Smooth muscle cell (in vitro differentiated cells): ENCODE measurements around the gene HELZ. TPM values are rescaled to one million over a fixed set of nuclear protein-coding genes. Genes with fewer than 3 reads are reported as not detected.
A peak's percentile ranks its signal among the peaks of the same experiment; 100 is the strongest.

Experiments used
- DNase-seq: peaks from one replicate; lab custom pipeline; 2025; ENCODE audit not compliant: unreplicated experiment; lab: John Stamatoyannopoulos, UW
- H2AFZ ChIP-seq: fragments of 200-600 bp; sonication (generic); 2 replicates; pipeline ENCODE4 v1.6.0; 2016; ENCODE audit warnings: antibody characterized with exemption, low read depth, mild to moderate bottlenecking
- H3F3A ChIP-seq: fragments of 200-600 bp; sonication (generic); 2 replicates; pipeline ENCODE4 v1.6.0; 2017; ENCODE audit warnings: antibody characterized with exemption, low read depth
- H3K27ac ChIP-seq: fragments of 200-600 bp; sonication (generic); 2 replicates; pipeline ENCODE4 v1.5.1; 2016; ENCODE audit warnings: low read depth, mild to moderate bottlenecking
- H3K27me3 ChIP-seq: fragments of 200-600 bp; sonication (generic); 2 replicates; pipeline ENCODE4 v1.6.1; 2016; ENCODE audit warnings: low read depth, mild to moderate bottlenecking
- H3K36me3 ChIP-seq: fragments of 200-600 bp; sonication (generic); 2 replicates; pipeline ENCODE4 v1.5.1; 2016; ENCODE audit warnings: low read depth
- H3K4me1 ChIP-seq: fragments of 200-600 bp; sonication (generic); 2 replicates; pipeline ENCODE4 v1.5.1; 2016; ENCODE audit warnings: low read depth
- H3K4me2 ChIP-seq: fragments of 200-600 bp; sonication (generic); 2 replicates; pipeline ENCODE4 v1.6.0; 2016; ENCODE audit warnings: mild to moderate bottlenecking
- H3K4me3 ChIP-seq: fragments of 200-600 bp; sonication (generic); 2 replicates; pipeline ENCODE4 v1.5.1; 2016; ENCODE audit warnings: mild to moderate bottlenecking
- H3K79me2 ChIP-seq: fragments of 200-600 bp; sonication (generic); 2 replicates; pipeline ENCODE4 v1.6.0; 2016; ENCODE audit warnings: low read depth, mild to moderate bottlenecking
- H3K9ac ChIP-seq: fragments of 200-600 bp; sonication (generic); 2 replicates; pipeline ENCODE4 v1.6.0; 2016; ENCODE audit warnings: low read depth
- H3K9me3 ChIP-seq: fragments of 200-600 bp; sonication (generic); replicated peaks from 2 replicates; pipeline ENCODE4 v1.5.1; 2016; ENCODE audit warnings: low read depth
- H4K20me1 ChIP-seq: fragments of 200-600 bp; sonication (generic); 2 replicates; pipeline ENCODE4 v1.6.0; 2016; ENCODE audit warnings: low read depth
- CTCF ChIP-seq: fragments of 200-600 bp; sonication (generic); IDR thresholded peaks from 2 replicates; pipeline ENCODE4 v1.5.1; 2017; ENCODE audit warnings: borderline replicate concordance, mild to moderate bottlenecking, antibody characterized with exemption; ENCODE audit not compliant: insufficient read depth, poor library complexity, severe bottlenecking
- WGBS: methylation state at CpG from one replicate; pipeline ENCODE4 v1.1.7; 2016; ENCODE audit warnings: low lambda C conversion rate; 5-methylcytosine and 5-hydroxymethylcytosine counted together
- polyA plus RNA-seq: library from polyadenylated mRNA; unstranded; fragments of >200 nt; fragmentation: Nextera tagmentation; extraction: Ambion mirVana; gene quantifications from 2 replicates; pipeline ENCODE4 v1.2.1, GENCODE V29; 2016
- total RNA-seq: library from RNA; depleted of rRNA; stranded (reverse); fragments of >200 nt; gene quantifications from 2 replicates; pipeline ENCODE4 v1.2.3, GENCODE V29; 2014

Gene HELZ
- total and polyA plus RNA-seq, 2 experiments from 2014 or later: 18.8 to 34.4 TPM

DNA sequence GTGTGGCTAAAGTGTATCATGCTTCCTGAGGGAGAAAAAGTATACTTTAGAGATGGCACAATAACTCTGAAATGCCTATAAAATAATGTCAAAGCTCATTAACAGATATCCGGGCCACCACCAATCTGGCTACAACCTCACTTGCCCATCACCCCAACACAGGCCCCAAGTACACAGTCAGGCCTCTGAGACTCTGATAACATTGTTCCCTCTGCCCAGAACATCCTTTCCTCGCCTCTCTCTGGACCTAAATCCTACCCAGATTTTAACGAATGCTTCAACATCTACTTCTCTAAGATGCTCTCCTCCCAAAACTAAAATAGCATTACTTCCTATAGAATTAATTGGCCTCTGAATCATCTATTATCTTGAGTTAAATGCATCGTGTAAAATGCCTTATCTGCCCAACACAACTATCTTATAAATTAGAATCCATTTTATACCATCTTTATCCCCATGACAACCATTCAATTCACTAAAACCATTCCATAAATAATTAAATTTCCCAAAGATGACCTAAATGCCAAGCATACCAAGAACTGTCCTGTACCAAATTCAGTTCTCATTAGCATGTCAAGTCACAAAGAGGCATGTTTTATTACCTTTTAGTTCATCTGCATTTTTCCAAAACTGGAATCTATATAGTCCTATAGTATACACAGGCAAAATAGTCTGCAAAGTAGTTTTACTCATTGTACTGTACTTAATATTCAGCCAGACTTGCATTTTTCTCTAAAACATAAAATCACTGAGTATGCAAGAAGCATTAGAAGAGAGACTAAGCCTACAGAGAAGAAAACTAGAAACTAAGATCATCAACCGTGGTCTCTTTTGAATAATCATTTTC lies 15.7 kb downstream of the HELZ start:
- Histone ChIP-seq H3F3A (peaks cover 3% of the 10 kb centered on the region), H3K9ac (no peak overlapping the region), H3K9me3 (no peaks in the 10 kb centered on the region), H3K79me2 (peaks cover 54% of the 10 kb centered on the region), H2AFZ (no peak overlapping the region), H4K20me1 (peaks cover 85% of the 10 kb centered on the region), H3K4me3 (no peak overlapping the region), H3K27me3 (no peaks in the 10 kb centered on the region), H3K4me1 (no peaks in the 10 kb centered on the region), H3K27ac (no peak overlapping the region), H3K4me2 (no peak overlapping the region), H3K36me3 (peaks cover 4% of the 10 kb centered on the region)
- DNase-seq: no peak
- no peak for TF ChIP-seq CTCF
- WGBS: 89% methylated on average over 5 of the region's 5 CpGs

GRCh38 chr17:67227488-67227887 lies 17.5 kb downstream of the HELZ start:
- Histone ChIP-seq H3K9me3 (no peaks in the 10 kb centered on the region), H3K4me3 (no peak overlapping the region), H3K79me2 (peaks cover 59% of the 10 kb centered on the region), H3K9ac (no peak overlapping the region), H3K27ac (no peak overlapping the region), H4K20me1 (peaks cover 83% of the 10 kb centered on the region), H3K27me3 (no peaks in the 10 kb centered on the region), H3K4me1 (no peaks in the 10 kb centered on the region), H3K36me3 (peaks cover 4% of the 10 kb centered on the region), H3F3A (peaks cover 3% of the 10 kb centered on the region), H3K4me2 (no peak overlapping the region), H2AFZ (no peak overlapping the region)
- TF ChIP-seq CTCF: no peak
- DNase-seq: no peak

GRCh38 chr17:67225316-67225715 lies 19.7 kb downstream of the HELZ start:
- Histone ChIP-seq H3K27me3 (no peaks in the 10 kb centered on the region), H3K79me2 (peaks cover 63% of the 10 kb centered on the region), H3F3A (peaks cover 3% of the 10 kb centered on the region), H3K4me1 (peaks cover 3% of the 10 kb centered on the region), H3K4me2 (peak overlapping the region; percentile 63), H3K9ac (no peak overlapping the region), H3K9me3 (no peaks in the 10 kb centered on the region), H4K20me1 (peaks cover 85% of the 10 kb centered on the region), H3K36me3 (peaks cover 4% of the 10 kb centered on the region), H3K4me3 (no peak overlapping the region), H2AFZ (no peak overlapping the region), H3K27ac (peak overlapping the region; percentile 50)
- WGBS: 52% methylated on average over 4 of the region's 4 CpGs
- no peak for DNase-seq
- TF ChIP-seq CTCF: no peak

- TF ChIP-seq CTCF: no peak
These were observed 20.3 kb downstream of the HELZ start for GRCh38 chr17:67224736-67225135.

More at GRCh38 chr17:67224736-67225135, 20.3 kb downstream of the HELZ start:
- Histone ChIP-seq H4K20me1 (peaks cover 86% of the 10 kb centered on the region), H3K27ac (peak overlapping the region; percentile 50), H3K36me3 (peaks cover 4% of the 10 kb centered on the region), H3K27me3 (no peaks in the 10 kb centered on the region), H3K9me3 (no peaks in the 10 kb centered on the region), H3K79me2 (peaks cover 69% of the 10 kb centered on the region), H3F3A (peaks cover 3% of the 10 kb centered on the region), H3K4me3 (no peak overlapping the region), H3K4me2 (peak overlapping the region; percentile 63), H2AFZ (no peak overlapping the region), H3K4me1 (peaks cover 3% of the 10 kb centered on the region), H3K9ac (no peak overlapping the region)
- no peak for DNase-seq
- 47% methylated on average over 9 of the region's 9 CpGs for WGBS
